AG04450 (cell line): ENCODE results near the gene CCN2. TPM values are rescaled to one million over a fixed set of nuclear protein-coding genes. Genes with fewer than 3 reads are reported as not detected.

Experiments
- CTCF ChIA-PET: fragments of 300-600, 350-600 bp; formaldehyde crosslinking; extraction: SDS; loops from one replicate; lab custom pipeline; 2022; ENCODE audit warnings: antibody characterized with exemption, inconsistent platforms; lab: Charles Lee
- POLR2A ChIA-PET: fragments of 350-600 bp; formaldehyde crosslinking; extraction: SDS; loops from one replicate; lab custom pipeline; 2021; ENCODE audit warnings: antibody characterized with exemption, inconsistent platforms; lab: Yijun Ruan, JAX
- DNase-seq: peaks from one replicate; pipeline ENCODE4 v3.0.0-alpha.2; 2011; ENCODE audit warnings: low read depth, low spot score
- H3K27ac ChIP-seq: one replicate; pipeline ENCODE4 v1.5.1; 2012; ENCODE audit warnings: low read depth, low read length, control low read depth
- H3K27me3 ChIP-seq: one replicate; pipeline ENCODE4 v1.6.0; 2012; ENCODE audit warnings: low read length; ENCODE audit not compliant: control insufficient read depth, insufficient read depth
- H3K4me3 ChIP-seq: 2 replicates; pipeline ENCODE4 v1.5.1; 2011; ENCODE audit warnings: mild to moderate bottlenecking, low read depth, low read length, control low read depth
- H3K9me3 ChIP-seq: 2 replicates; pipeline ENCODE4 v1.5.1; 2012; ENCODE audit warnings: low read length; ENCODE audit not compliant: control insufficient read depth, insufficient read depth
- CTCF ChIP-seq: IDR thresholded peaks from 2 replicates; pipeline ENCODE4 v1.5.1; 2011; ENCODE audit warnings: low read depth, low read length, control low read depth, inconsistent platforms
- polyA plus RNA-seq: library from polyadenylated mRNA; depleted of rRNA; stranded (reverse); fragments of >200 nt; gene quantifications from 2 replicates; pipeline ENCODE4 v1.2.3, GENCODE V29; 2011

CCN2 gene
- polyA plus RNA-seq, 1 experiment, result 768 TPM

GRCh38 chr6:131967948-131968347, 16.8 kb upstream of the CCN2 start:
- CTCF ChIA-PET, result interaction anchor here (1.2 kb wide), 1 partner anchor 312 kb away, joined by 3 read pairs; no protein-coding TSS in a partner anchor
- POLR2A ChIA-PET, result no interaction called here
- Histone ChIP-seq H3K27me3 (no peaks in the 10 kb centered on the region), H3K9me3 (no peaks in the 10 kb centered on the region), H3K27ac (no peak overlapping the region), H3K4me3 (no peak overlapping the region)
- no peak for DNase-seq
- TF ChIP-seq CTCF, result no peak

DNA sequence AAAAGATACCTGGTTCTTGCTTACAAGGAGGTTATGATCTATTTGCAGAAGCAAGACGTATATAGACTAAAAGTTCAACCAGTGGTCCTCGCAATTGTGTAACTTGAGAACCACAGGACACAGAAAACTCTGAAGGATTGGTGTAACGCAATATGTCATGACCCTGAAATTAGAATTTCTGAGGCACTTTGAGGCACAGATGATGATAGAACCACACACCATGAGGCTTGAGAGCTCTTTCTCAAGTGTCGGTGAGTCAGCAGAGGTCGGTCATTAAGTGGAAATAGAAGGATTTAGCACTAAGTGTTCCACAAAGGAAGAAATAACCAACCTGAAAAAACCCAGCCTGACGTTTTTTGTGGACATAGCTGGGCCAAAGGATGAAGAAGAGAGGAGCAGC, 15.3 kb upstream of the CCN2 start:
- H3K9me3 ChIP-seq, result no peaks in the 10 kb centered on the region
- ChIA-PET CTCF (interaction anchor here (0.5 kb wide), 1 partner anchor 8 kb away, joined by 3 read pairs; no protein-coding TSS in a partner anchor), POLR2A (no interaction called here)
- H3K27ac ChIP-seq, result no peak overlapping the region
- H3K27me3 ChIP-seq, result no peaks in the 10 kb centered on the region
- H3K4me3 ChIP-seq, result no peak overlapping the region
- no peak for TF ChIP-seq CTCF
- DNase-seq, result no peak

- H3K27me3 ChIP-seq, result no peaks in the 10 kb centered on the region
- TF ChIP-seq CTCF, result no peak
- ChIA-PET CTCF (interaction anchor here (0.9 to 1.1 kb wide), 3 partner anchors 32 to 255 kb away, joined by 3 to 5 read pairs (median 3); no protein-coding TSS in a partner anchor), POLR2A (no interaction called here)
- H3K9me3 ChIP-seq, result no peaks in the 10 kb centered on the region
- DNase-seq, result no peak
- H3K27ac ChIP-seq, result no peak overlapping the region
- no peak overlapping the region for H3K4me3 ChIP-seq
Measured at GRCh38 chr6:131963063-131963462, 11.9 kb upstream of the CCN2 start.

GRCh38 chr6:131960371-131961133, 9.4 kb upstream of the CCN2 start:
- POLR2A ChIA-PET, result no interaction called here

More at GRCh38 chr6:131960371-131961133, 9.4 kb upstream of the CCN2 start:
- Histone ChIP-seq H3K4me3 (no peak overlapping the region), H3K27ac (no peak overlapping the region), H3K9me3 (no peaks in the 10 kb centered on the region), H3K27me3 (no peaks in the 10 kb centered on the region)
- CTCF ChIA-PET, result interaction anchor here (0.6 to 4.4 kb wide), 10 partner anchors 17 to 336 kb away, joined by 3 to 21 read pairs (median 4); partner anchors contain the start of gene MED23
- TF ChIP-seq CTCF, result peak; percentile 36
- no peak for DNase-seq
